ENCODE measurements around the gene CTNNA3.
"Not testable (repeated sequence)": the region's sequence is repeated elsewhere in the genome, so short reads cannot be mapped to it uniquely, and the experiment has no call there.

Gene CTNNA3

DNA sequence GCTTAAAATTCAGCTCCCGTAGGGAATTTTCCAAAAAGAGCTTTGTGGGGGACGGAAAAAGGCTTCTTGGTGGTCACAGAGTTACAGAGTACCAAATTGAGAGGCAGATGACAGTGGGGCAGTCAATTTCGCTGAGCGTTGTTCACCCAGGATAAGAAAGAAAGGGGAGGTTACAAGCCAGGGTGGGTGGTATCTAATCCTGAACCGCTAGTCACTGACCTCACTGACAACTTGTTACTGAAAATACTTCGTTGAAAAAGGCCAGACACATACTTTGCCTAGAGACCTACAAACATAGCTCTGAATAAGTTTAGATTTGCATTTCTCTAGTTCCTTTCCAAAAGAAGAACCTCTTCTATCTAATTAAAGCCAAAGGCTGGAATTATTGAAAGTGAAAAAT lies at the start of gene CTNNA3:
Gene CTNNA3 (minus strand): TSS at position 167 of the 400 bp plus-strand sequence.
- peak in 1 of 2 donors; percentile 22 for DNase-seq (ENCODE audit: low read depth in 2 of 2)
- no peak within 1 kb of the TSS for H3K4me3 ChIP-seq (replicated peaks in 1 of 2; ENCODE audit: low read depth in 2 of 2, low read length in 2 of 2)
- TF ChIP-seq, protein P1, sequence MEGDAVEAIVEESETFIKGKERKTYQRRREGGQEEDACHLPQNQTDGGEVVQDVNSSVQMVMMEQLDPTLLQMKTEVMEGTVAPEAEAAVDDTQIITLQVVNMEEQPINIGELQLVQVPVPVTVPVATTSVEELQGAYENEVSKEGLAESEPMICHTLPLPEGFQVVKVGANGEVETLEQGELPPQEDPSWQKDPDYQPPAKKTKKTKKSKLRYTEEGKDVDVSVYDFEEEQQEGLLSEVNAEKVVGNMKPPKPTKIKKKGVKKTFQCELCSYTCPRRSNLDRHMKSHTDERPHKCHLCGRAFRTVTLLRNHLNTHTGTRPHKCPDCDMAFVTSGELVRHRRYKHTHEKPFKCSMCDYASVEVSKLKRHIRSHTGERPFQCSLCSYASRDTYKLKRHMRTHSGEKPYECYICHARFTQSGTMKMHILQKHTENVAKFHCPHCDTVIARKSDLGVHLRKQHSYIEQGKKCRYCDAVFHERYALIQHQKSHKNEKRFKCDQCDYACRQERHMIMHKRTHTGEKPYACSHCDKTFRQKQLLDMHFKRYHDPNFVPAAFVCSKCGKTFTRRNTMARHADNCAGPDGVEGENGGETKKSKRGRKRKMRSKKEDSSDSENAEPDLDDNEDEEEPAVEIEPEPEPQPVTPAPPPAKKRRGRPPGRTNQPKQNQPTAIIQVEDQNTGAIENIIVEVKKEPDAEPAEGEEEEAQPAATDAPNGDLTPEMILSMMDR (IDR thresholded peaks at IDR 0.05; ENCODE audit: low read depth, low read length) = no peak

DNA sequence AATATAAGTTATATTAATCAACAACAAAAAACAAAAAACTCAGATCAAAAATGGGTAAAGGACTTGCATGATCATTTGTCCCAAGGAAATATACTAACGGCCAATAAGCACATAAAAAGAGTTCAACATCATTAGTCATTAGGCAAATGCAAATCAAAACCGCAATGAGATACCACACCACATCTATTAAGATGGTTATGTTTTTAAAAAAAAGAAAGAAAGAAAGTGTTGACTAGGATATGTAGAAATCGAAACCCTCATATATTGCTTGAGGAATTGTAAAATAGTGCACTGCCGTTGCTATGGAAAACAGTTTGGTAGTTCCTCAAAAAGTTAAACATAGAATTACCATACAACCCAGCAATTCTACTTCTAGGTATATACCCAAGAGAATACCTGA lies 39.4 kb upstream of the CTNNA3 start:
- TF ChIP-seq, protein P1 (IDR thresholded peaks at IDR 0.05; ENCODE audit: low read depth, low read length) = no peak
- DNase-seq (ENCODE audit: low read depth in 2 of 2) = no peak
- H3K4me3 ChIP-seq (replicated peaks in 1 of 2; ENCODE audit: low read depth in 2 of 2, low read length in 2 of 2) = no peak overlapping the region

DNA sequence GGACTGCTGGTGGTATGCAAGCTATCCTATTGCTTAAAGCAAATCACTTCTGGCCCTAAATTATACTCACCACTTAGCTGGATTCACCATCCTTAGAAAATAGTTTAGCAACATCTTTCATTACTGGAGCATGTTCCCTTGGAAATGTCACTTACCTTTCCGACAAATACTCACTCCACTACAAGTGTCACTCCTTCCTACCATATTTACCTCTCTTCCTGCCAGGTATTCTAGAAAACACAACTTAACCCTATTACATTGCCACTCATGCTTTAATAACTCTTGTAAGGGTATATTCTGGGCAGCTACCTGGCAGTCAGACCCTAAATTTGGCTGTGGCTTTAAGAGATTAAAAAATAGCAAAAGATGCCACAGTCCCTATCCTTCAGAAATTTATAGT lies 37.5 kb upstream of the CTNNA3 start:
- TF ChIP-seq, protein P1 (IDR thresholded peaks at IDR 0.05; ENCODE audit: low read depth, low read length) = no peak
- no peak for DNase-seq (ENCODE audit: low read depth in 2 of 2)
- no peak overlapping the region for H3K4me3 ChIP-seq (replicated peaks in 1 of 2; ENCODE audit: low read depth in 2 of 2, low read length in 2 of 2)

DNA sequence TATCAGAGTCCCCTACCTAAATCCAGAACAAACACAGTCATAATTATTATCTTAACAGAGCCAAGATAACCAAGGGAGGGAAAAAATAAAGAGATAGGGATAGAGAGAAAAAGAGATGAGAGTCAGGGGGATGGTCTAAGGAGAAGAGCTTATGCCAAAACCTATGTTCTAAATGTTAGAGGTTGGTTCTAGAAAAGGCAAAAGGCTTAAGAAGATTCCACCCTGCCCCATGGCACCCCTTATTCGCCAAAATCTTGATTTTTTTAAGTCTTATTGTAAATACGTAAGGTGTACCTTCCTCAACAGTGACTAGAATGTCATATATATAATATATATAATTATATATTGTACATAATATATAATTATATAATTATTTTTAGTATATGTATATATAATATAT lies 29.6 kb upstream of the CTNNA3 start:
- DNase-seq (ENCODE audit: low read depth in 2 of 2) = no peak
- TF ChIP-seq, protein P1 (IDR thresholded peaks at IDR 0.05; ENCODE audit: low read depth, low read length) = no peak
- H3K4me3 ChIP-seq (replicated peaks in 1 of 2; ENCODE audit: low read depth in 2 of 2, low read length in 2 of 2) = no peak overlapping the region

DNA sequence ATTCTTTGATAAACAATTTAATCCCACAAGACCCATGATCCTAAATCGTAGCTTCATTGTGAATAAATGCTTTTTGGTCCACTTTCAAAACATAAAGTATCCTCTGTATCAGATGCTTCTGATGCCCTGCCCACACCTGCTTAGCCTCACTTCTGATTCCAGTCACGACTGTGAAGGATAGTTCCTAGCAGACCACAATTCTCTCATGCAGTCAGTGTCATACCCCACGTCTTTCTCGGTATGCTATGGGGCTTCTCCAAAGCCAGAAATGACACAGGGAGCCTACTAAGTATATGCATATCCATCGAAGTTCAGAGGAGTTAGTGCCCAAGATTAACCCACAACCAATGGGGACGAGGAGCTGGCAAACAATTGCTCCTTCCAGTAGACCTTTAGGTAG lies 27.6 kb upstream of the CTNNA3 start:
- H3K4me3 ChIP-seq (replicated peaks in 1 of 2; ENCODE audit: low read depth in 2 of 2, low read length in 2 of 2) = no peak overlapping the region
- no peak for DNase-seq (ENCODE audit: low read depth in 2 of 2)
- TF ChIP-seq, protein P1 (IDR thresholded peaks at IDR 0.05; ENCODE audit: low read depth, low read length) = no peak

DNA sequence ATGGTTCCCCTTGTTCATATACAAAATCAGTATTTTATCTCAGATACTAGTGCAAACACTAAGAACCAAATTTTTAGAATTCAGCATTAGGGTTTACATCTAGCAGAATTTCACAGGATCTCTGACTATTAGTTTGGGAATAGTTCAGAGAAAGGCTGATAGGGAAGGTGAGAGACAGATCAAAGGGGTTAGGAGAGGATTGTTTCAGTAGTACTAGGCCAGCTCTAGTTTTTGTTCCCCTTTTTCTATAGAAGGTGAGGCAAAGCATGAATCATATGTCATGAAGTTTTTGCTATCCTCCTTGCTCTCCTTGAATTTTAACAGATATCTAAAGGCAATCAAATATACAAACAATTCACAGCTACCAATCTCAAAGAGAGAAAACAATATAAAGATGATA lies 26.1 kb upstream of the CTNNA3 start:
- DNase-seq (ENCODE audit: low read depth in 2 of 2) = no peak
- no peak overlapping the region for H3K4me3 ChIP-seq (replicated peaks in 1 of 2; ENCODE audit: low read depth in 2 of 2, low read length in 2 of 2)
- TF ChIP-seq, protein P1 (IDR thresholded peaks at IDR 0.05; ENCODE audit: low read depth, low read length) = no peak

DNA sequence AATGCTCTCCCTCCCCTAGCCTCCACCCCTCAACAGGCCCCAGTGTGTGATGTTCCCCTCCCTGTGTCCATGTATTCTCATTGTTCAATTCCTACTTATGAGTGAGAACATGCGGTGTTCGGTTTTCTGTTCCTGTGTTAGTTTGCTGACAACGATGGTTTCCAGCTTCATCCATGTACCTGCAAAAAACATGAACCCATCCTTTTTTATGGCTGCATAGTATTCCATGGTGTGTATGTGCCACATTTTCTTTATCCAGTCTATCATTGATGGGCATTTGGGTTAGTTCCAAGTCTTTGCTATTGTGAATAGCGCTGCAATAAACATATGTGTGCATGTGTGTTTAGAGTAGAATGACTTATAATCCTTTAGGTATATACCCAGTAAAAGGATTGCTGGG lies 20.5 kb upstream of the CTNNA3 start:
- not testable (repeated sequence) for DNase-seq (ENCODE audit: low read depth in 2 of 2); H3K4me3 ChIP-seq (replicated peaks in 1 of 2; ENCODE audit: low read depth in 2 of 2, low read length in 2 of 2)
